ENCODE data around the gene ECD. TPM values are rescaled to one million over a fixed set of nuclear protein-coding genes. Genes with fewer than 3 reads are reported as not detected.

ECD gene
- polyA plus RNA-seq, 1 donor from 2014 or later: 30.0 TPM

GRCh38 chr10:73205081-73205480 is 37.3 kb upstream of the ECD start:
- H3K9me3 ChIP-seq (ENCODE audit: low read length): no peaks in the 10 kb centered on the region
- no peaks in the 10 kb centered on the region for H3F3A ChIP-seq (ENCODE audit: insufficient read depth, low read length, poor library complexity, severe bottlenecking)
- H3K79me2 ChIP-seq (replicated peaks; ENCODE audit: insufficient read depth, low read length): no peaks in the 10 kb centered on the region
- no peak overlapping the region for H3K4me3 ChIP-seq (ENCODE audit: low read length)
- H4K20me1 ChIP-seq (ENCODE audit: insufficient read depth): no peaks in the 10 kb centered on the region
- no peaks in the 10 kb centered on the region for H3K9me2 ChIP-seq (ENCODE audit: insufficient read depth, low read length)
- no peaks in the 10 kb centered on the region for H3K36me3 ChIP-seq (ENCODE audit: insufficient read depth, low read length)
- H3K4me2 ChIP-seq (ENCODE audit: low read length): no peak overlapping the region
- no peak overlapping the region for H3K27ac ChIP-seq (ENCODE audit: low read length)
- H3K9ac ChIP-seq (ENCODE audit: low read length): no peak overlapping the region
- H2AFZ ChIP-seq (ENCODE audit: low read depth, low read length): no peak overlapping the region
- TF ChIP-seq REST (IDR thresholded peaks at IDR 0.05; ENCODE audit: borderline replicate concordance): no peak
- TF ChIP-seq EP300 (conservative IDR thresholded peaks at IDR 0.05; ENCODE audit: poor library complexity, severe bottlenecking): no peak
- no peak for TF ChIP-seq TAF1 (IDR thresholded peaks at IDR 0.05; ENCODE audit: low read depth)
- TF ChIP-seq EZH2 (IDR thresholded peaks at IDR 0.05; ENCODE audit: borderline replicate concordance, insufficient read depth, low read length, poor library complexity, severe bottlenecking): no peak
- no peak for TF ChIP-seq RAD21 (conservative IDR thresholded peaks at IDR 0.05)
- TF ChIP-seq SMC3 (conservative IDR thresholded peaks at IDR 0.05; ENCODE audit: poor library complexity): no peak
- TF ChIP-seq MXI1 (conservative IDR thresholded peaks at IDR 0.05; ENCODE audit: poor library complexity, severe bottlenecking): no peak
- TF ChIP-seq POLR2AphosphoS5 (IDR thresholded peaks at IDR 0.05): no peak
- H3K27me3 ChIP-seq (ENCODE audit: insufficient read depth, low read depth, low read length): no peaks in the 10 kb centered on the region

DNA sequence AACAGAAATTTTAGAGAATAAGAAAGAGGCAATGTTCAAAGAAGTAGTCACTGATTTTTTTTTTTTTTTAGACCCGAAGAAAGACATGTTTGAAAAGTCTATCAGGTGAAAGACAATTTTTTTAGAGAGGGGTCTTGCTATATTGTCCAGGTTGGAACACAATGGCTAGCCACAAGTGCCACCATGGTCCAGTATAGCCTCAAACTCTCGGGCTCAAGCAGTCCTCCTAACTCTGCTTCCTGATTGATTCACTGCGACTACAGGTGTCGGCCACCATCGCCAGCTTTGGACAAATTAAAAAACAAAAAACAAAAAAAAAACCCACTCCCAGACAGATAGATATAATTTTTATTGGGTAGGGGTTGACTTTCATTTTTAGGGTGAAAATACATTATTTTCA is 22.4 kb upstream of the ECD start:
- Histone ChIP-seq H3K4me2 (ENCODE audit: low read length) (no peak overlapping the region), H3K79me2 (replicated peaks; ENCODE audit: insufficient read depth, low read length) (no peaks in the 10 kb centered on the region), H3K27ac (ENCODE audit: low read length) (no peak overlapping the region), H3K27me3 (ENCODE audit: insufficient read depth, low read depth, low read length) (no peaks in the 10 kb centered on the region), H3K36me3 (ENCODE audit: insufficient read depth, low read length) (no peaks in the 10 kb centered on the region), H2AFZ (ENCODE audit: low read depth, low read length) (no peak overlapping the region), H3K9me2 (ENCODE audit: insufficient read depth, low read length) (no peaks in the 10 kb centered on the region), H3F3A (ENCODE audit: insufficient read depth, low read length, poor library complexity, severe bottlenecking) (no peaks in the 10 kb centered on the region), H4K20me1 (ENCODE audit: insufficient read depth) (no peaks in the 10 kb centered on the region), H3K4me3 (ENCODE audit: low read length) (no peak overlapping the region), H3K9me3 (ENCODE audit: low read length) (no peaks in the 10 kb centered on the region), H3K9ac (ENCODE audit: low read length) (no peak overlapping the region)
- TF ChIP-seq MXI1 (conservative IDR thresholded peaks at IDR 0.05; ENCODE audit: poor library complexity, severe bottlenecking) (no peak), SMC3 (conservative IDR thresholded peaks at IDR 0.05; ENCODE audit: poor library complexity) (no peak), RAD21 (conservative IDR thresholded peaks at IDR 0.05) (no peak), POLR2AphosphoS5 (IDR thresholded peaks at IDR 0.05) (no peak), TAF1 (IDR thresholded peaks at IDR 0.05; ENCODE audit: low read depth) (no peak), EZH2 (IDR thresholded peaks at IDR 0.05; ENCODE audit: borderline replicate concordance, insufficient read depth, low read length, poor library complexity, severe bottlenecking) (no peak), REST (IDR thresholded peaks at IDR 0.05; ENCODE audit: borderline replicate concordance) (no peak), EP300 (conservative IDR thresholded peaks at IDR 0.05; ENCODE audit: poor library complexity, severe bottlenecking) (no peak)
- TF ChIP-seq, protein P1, sequence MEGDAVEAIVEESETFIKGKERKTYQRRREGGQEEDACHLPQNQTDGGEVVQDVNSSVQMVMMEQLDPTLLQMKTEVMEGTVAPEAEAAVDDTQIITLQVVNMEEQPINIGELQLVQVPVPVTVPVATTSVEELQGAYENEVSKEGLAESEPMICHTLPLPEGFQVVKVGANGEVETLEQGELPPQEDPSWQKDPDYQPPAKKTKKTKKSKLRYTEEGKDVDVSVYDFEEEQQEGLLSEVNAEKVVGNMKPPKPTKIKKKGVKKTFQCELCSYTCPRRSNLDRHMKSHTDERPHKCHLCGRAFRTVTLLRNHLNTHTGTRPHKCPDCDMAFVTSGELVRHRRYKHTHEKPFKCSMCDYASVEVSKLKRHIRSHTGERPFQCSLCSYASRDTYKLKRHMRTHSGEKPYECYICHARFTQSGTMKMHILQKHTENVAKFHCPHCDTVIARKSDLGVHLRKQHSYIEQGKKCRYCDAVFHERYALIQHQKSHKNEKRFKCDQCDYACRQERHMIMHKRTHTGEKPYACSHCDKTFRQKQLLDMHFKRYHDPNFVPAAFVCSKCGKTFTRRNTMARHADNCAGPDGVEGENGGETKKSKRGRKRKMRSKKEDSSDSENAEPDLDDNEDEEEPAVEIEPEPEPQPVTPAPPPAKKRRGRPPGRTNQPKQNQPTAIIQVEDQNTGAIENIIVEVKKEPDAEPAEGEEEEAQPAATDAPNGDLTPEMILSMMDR (IDR thresholded peaks at IDR 0.05; ENCODE audit: poor library complexity, severe bottlenecking): no peak
